Adrenal gland (tissue), 12 donors: ENCODE measurements around the gene CHIC2. TPM values are rescaled to one million over a fixed set of nuclear protein-coding genes. Genes with fewer than 3 reads are reported as not detected.

ENCODE experiments used
- DNase-seq, 7 donors: peaks; one replicate each; pipeline ENCODE4 v3.0.0-alpha.2; 2019 to 2020
- H3K27ac ChIP-seq, 5 donors: fragments of 200-600 bp; sonication (generic) in 4 of 5; 1 replicate in 3 of 5; 2 replicates in 2 of 5; pipeline versions ENCODE4 v1.5.1 to v1.8.0; 2016 to 2020; ENCODE audit warnings: mild to moderate bottlenecking in 1 of 5
- H3K27me3 ChIP-seq: fragments of 200-600 bp; 2 replicates; pipeline ENCODE4 v1.8.0; 2021
- H3K36me3 ChIP-seq, 2 donors: fragments of 200-600 bp; replicated peaks in 1 of 2; 1 replicate in 1 of 2; 2 replicates in 1 of 2; pipeline versions ENCODE4 v1.5.1 to v1.8.0; 2018 to 2022
- H3K4me1 ChIP-seq, 2 donors: fragments of 200-600 bp; replicated peaks in 1 of 2; 1 replicate in 1 of 2; 2 replicates in 1 of 2; pipeline versions ENCODE4 v1.5.1 to v1.8.0; 2018 to 2021
- H3K4me3 ChIP-seq, 4 donors: fragments of 200-600 bp; sonication (generic) in 3 of 4; one replicate each; pipeline ENCODE4 v1.5.1; 2016 to 2018
- H3K9me3 ChIP-seq, 3 donors: fragments of 200-600 bp; sonication (generic) in 1 of 3; replicated peaks in 1 of 3; 1 replicate in 2 of 3; 2 replicates in 1 of 3; pipeline versions ENCODE4 v1.5.1 to v1.8.0; 2016 to 2021
- CTCF ChIP-seq, 6 experiments: fragments of 450-650 bp in 4 of 6; fragments of 200-600 bp in 2 of 6; sonication (generic) in 1 of 6; IDR thresholded peaks; 1 replicate in 5 of 6; 2 replicates in 1 of 6; pipeline versions ENCODE4 v1.5.1 to v1.8.0; 2016 to 2021; ENCODE audit warnings: antibody characterized with exemption in 6 of 6, mild to moderate bottlenecking in 2 of 6, moderate library complexity in 1 of 6
- POLR2A ChIP-seq, 2 donors: fragments of 450-650 bp; IDR thresholded peaks; one replicate each; pipeline ENCODE4 v1.6.1; 2017; ENCODE audit warnings: antibody characterized with exemption in 2 of 2, mild to moderate bottlenecking in 2 of 2, moderate library complexity in 1 of 2
- WGBS, 4 donors: extraction: QIAGEN DNeasy Blood & Tissue Kit in 2 of 4; methylation state at CpG; one replicate each; pipeline versions ENCODE4 v1.1.5 to v1.1.7; 2013 to 2017; 5-methylcytosine and 5-hydroxymethylcytosine counted together
- intact Hi-C, 2 donors: fragments of 100-400 bp; cut with DNase I; formaldehyde crosslinking; loops; one replicate each; pipeline versions ENCODE4 v1.14.1 to v1.15.0; 2022 to 2023
- polyA plus RNA-seq, 3 donors: library from polyadenylated mRNA; stranded (reverse); fragments of 200-250 nt in 2 of 3; fragments of 350-450 nt in 1 of 3; fragmentation: Illumina TruSeq in 1 of 3; extraction: RNeasy Lipid Tissue Mini Kit (QIAGEN cat#74804) in 1 of 3; gene quantifications; one replicate each; pipeline ENCODE4 v1.2.3, GENCODE V29; 2013 to 2014
- total RNA-seq, 9 donors: library from RNA; depleted of rRNA in 4 of 9; stranded (reverse); fragments of >200 nt in 4 of 9; fragments of 120-200 nt in 1 of 9; fragmentation: NEBNext Ultra II Directional in 1 of 9; extraction: Animal tissue kit (Norgen Biotek cat#: 25700) in 1 of 9; gene quantifications; one replicate each; pipeline versions ENCODE4 v1.1.0 to v1.2.4, GENCODE V29; 2013 to 2023
- donor health status: healthy with polysubstance abuse.
- donor health status: Bipolar disorder and iron deficiency.
- donor health status: DM: yes; HTN: yes; CAD: no.
- donor health status: DM: no; HTN: no; CAD: no.
- donor health status: DM: no; HTN: no; CAD: no.
- donor health status: DM: yes; HTN: yes; CAD: no.

The CHIC2 gene
- total and polyA plus RNA-seq, 12 donors = 9.7 to 68.0 (median 24.1) TPM

GRCh38 chr4:54060116-54060515 lies 4.3 kb downstream of the CHIC2 start:
- no peaks in the 10 kb centered on the region for H3K27me3 ChIP-seq
- no peak overlapping the region for H3K4me3 ChIP-seq
- TF ChIP-seq CTCF (IDR thresholded peaks at IDR 0.05) (no peak), POLR2A (IDR thresholded peaks at IDR 0.05) (no peak)
- DNase-seq = no peak
- H3K27ac ChIP-seq = no peak overlapping the region
- intact Hi-C loops = no loop called here
- H3K9me3 ChIP-seq = no peaks in the 10 kb centered on the region
- 16 to 61% (median 51%) methylated on average over 2 of the region's 2 CpGs for WGBS, 4 donors
- H3K36me3 ChIP-seq = no peaks in the 10 kb centered on the region
- H3K4me1 ChIP-seq = peaks cover 29 to 70% of the 10 kb centered on the region in 2 donors

- Histone ChIP-seq H3K36me3 (no peaks in the 10 kb centered on the region), H3K27ac (no peak overlapping the region), H3K4me1 (peaks cover 34 to 80% of the 10 kb centered on the region in 2 donors), H3K27me3 (no peaks in the 10 kb centered on the region), H3K9me3 (no peaks in the 10 kb centered on the region), H3K4me3 (no peak overlapping the region)
- DNase-seq = no peak
- TF ChIP-seq POLR2A (IDR thresholded peaks at IDR 0.05) (no peak), CTCF (IDR thresholded peaks at IDR 0.05) (no peak)
- WGBS, 4 donors = 53 to 78% (median 64%) methylated on average over 3 of the region's 3 CpGs
- intact Hi-C loops = no loop called here
These were observed 6.2 kb downstream of the CHIC2 start for GRCh38 chr4:54058171-54058570.

- TF ChIP-seq CTCF (IDR thresholded peaks at IDR 0.05) (no peak), POLR2A (IDR thresholded peaks at IDR 0.05) (no peak)
- H3K36me3 ChIP-seq = no peaks in the 10 kb centered on the region
- DNase-seq = no peak
- no peaks in the 10 kb centered on the region for H3K9me3 ChIP-seq
- intact Hi-C loops = no loop called here
- no peaks in the 10 kb centered on the region for H3K27me3 ChIP-seq
- H3K4me1 ChIP-seq = peaks cover 42 to 82% of the 10 kb centered on the region in 2 donors
- H3K27ac ChIP-seq = no peak overlapping the region
- no peak overlapping the region for H3K4me3 ChIP-seq
These were observed 8.0 kb downstream of the CHIC2 start for GRCh38 chr4:54056360-54056759.

GRCh38 chr4:54055494-54055893 lies 8.9 kb downstream of the CHIC2 start:
- Histone ChIP-seq H3K4me1 (peaks cover 43 to 82% of the 10 kb centered on the region in 2 donors), H3K27me3 (no peaks in the 10 kb centered on the region), H3K27ac (no peak overlapping the region), H3K36me3 (no peaks in the 10 kb centered on the region), H3K9me3 (no peaks in the 10 kb centered on the region), H3K4me3 (no peak overlapping the region)
- DNase-seq = no peak
- TF ChIP-seq POLR2A (IDR thresholded peaks at IDR 0.05) = no peak
- TF ChIP-seq CTCF (IDR thresholded peaks at IDR 0.05) = no peak
- intact Hi-C loops = no loop called here
- 85 to 98% (median 95%) methylated on average over 1 of the region's 1 CpG for WGBS, 4 donors
